GM18502 (cell line): Measurements from ENCODE around the gene CTDNEP1.

Source experiments
- ATAC-seq: cut with Tn5 transposase; IDR thresholded peaks from one replicate; pipeline ENCODE4 v1.9.1; 2021; ENCODE audit warnings: mild to moderate bottlenecking; ENCODE audit not compliant: unreplicated experiment, poor library complexity

CTDNEP1 gene

DNA sequence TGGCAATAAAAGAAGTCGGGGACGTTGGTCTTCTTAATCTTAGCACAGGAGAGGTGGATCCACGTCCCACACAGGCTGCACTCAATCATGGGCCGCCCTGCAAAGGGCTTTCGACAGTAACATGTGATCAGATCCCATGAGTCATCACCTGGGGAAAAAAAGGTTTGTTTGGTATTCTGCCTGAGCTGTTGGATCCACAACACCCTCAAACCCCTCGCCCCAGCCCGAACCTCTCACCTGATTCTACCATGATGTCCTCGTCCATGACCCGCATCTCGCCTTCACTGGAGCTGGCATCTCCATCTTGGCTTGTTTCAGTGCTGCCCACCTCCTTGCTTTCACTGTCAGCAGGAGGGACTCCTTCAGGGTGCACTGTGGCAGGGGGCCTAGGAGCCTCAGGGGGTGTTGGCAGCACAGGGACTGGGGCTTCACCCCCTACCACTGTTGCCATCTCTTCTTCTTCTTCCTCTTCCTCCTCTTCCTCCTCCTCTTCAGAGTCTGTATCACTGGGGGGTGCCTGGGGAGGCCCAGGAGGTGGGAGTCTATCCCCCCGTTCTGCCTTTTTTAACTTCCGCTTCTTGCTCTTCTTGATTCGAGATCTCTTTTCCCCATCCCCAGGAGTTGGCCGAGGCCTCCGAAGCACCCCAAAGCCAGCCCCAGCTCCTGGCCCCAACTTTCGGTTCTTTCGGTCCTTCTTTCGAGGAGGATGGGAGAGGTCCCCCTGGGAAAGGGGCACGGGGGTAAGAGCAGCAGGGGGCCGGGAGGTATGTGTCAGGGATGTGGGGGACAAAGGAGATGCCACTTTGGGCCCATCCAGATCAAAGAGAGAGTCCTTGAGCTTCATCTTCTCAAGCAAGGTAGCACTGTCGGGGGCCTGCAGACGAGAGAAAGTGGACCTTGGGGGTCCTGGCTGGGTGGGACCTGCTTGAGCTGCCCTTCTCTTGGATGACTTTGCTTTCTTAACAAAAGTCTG, 15.6 kb downstream of the CTDNEP1 start:
- ATAC-seq = no peak

DNA sequence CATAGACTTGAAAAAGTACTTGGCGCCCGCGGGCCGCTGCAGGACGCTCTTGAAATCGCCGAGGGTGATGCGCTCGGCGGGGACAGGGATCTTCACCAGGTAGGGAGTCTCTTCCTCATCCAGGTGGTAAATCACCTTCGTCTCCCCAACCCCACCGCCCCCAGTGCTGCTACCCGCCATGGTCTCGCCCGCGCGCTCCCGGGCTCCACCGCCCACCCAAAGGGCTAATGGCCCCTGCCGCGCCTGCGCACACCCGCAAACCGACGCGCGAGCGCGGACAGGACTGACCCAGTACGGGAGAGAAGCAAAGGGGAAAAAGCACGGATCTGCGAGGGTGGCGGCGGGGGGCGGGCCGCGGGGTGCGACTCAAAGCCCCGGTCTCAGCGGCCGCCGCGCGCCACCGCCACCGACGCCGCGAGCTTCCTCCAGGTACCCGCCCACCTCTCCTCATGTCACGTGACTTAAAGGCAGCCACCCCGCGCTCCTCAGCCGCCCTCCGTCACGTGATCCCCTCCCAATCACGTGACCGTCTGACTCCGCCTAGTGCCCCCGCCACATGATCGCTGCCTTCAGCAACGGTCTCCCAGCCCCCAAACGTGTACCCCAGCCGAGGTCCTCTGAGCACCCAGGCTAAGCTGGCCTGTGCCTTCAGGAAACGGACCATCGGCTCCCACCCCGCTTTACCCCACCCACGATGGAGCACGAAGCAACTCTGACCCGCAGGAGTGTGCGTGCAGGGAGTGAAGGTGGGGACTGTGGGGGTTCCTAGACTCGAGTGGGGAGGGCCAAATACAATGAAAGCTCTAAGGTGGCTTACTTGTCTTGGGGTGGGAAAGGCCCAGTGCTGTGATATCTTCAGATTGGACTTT, 17.2 kb downstream of the CTDNEP1 start, which contains the start of gene DVL2:
TSS of gene DVL2 (minus strand) at position 435 of the 869 bp plus-strand sequence. CDS start at position 180, 255 bp downstream.
- ATAC-seq = peak; percentile 51

DNA sequence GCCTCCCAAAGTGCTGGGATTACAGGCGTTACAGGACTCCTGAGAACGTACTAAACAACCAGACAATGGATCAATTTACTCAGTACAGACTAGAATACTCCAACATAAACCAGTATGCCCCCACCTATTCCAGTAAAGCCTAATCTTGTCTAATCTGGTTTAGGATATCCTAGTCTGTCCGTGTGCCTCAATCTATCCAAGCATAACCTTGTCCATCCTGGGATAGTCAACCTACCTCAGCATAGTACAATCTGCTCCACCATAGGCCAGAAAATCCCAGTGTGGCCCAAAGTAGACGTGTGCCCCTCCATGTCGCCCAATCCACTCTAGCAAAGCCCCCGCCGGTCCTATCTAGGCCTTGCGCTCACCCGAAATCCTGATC, 17.8 kb downstream of the CTDNEP1 start:
- ATAC-seq = no peak

DNA sequence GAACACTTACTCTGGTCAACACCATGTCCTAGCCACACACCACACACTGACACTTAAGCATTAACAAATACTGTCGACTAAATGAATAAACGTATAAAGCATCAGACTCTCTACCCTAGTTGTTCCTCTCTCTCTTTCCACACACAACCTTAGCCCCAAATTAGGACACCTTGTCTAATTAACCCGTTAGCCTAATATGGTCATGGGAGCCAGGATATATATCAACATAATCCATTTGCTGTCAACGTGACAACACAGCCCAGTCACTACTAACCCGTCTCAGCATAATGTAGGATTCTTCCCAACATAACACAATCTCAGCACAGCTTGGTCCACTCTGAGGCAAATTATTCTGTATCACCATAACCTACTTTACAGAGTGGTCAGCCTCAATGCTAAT, 19.4 kb downstream of the CTDNEP1 start:
- ATAC-seq = no peak

DNA sequence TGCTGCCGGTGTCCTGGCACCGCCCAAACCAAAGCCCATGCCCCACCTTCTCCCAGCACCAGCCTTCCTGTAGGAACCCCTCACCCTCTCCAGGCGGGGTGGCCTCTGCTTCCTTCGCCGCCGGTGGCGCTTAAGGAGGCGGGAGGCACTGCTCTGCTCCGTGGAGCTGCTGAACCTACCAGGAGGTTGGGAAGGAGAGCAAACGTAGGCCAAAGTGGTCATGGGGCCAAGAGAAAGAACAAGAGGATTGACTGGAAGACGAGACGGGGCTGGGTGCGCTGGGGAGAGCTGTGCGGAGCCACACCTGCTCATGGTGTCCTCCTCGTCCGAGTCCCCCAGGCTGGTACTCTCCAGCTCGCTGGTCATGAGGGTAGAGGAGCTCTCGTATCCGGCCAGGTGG, 22.0 kb downstream of the CTDNEP1 start:
- ATAC-seq = no peak

DNA sequence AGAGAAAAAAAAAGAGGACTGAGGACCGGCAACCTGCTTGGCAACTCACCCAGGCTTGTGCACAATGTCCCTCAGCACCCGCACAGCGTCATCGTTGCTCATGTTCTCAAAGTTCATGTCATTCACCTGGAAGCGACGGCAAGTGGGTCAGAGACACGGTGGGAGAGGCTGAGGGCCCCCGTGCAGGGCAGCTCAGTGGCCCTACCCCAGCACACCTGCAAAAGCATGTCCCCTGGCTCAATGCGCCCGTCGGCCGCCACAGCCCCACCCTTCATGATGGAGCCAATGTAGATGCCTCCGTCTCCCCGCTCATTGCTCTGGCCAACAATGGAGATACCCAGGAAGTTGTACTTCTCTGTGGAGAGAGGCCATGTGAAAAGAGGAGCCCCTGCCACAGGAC, 22.6 kb downstream of the CTDNEP1 start:
- no peak for ATAC-seq

DNA sequence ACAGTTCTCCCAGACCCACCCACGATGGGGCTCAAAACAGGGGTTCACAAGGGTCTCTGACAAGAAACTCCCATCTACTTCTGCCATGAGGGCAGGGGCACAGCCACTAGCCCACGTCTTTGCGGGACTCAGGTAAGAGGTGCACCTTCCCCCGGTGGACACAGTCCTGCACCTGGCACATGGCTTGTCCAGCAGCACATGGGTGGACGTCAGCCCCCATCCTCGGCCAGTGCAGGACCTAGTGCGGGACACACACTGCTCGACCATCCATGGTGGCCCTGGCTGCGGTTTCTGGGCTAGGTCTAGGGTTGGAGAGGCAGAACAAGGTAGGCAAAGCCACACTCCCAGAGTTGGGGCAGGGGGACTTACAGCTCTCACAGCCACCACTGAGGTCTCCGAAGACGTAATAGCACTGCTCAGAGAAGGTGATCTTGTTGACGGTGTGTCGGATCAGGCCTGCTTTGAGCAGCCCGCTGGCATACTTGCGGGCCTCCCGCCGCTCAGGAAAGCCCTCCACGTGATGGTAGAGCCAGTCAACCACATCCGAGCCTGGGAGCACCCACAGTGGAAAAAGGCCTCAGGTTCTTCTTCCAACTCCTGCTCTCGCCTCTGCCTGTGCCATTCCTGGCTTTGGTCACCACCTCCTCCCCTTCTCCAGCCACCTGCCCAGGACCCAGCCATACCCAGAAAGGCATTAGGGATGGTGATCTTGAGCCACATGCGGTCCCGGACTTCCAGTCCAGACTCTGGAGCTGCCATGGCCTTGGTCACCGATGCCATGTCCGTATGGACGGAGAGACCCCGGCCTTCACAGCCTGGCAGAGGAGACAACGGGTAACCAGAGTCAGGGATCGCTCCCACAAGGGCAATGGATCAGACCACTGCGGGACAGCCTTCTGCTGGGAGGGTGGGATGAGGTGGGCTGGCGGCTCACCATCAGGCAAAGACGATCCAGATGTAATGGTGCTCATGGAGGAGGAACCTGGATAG, 24.5 kb downstream of the CTDNEP1 start:
- no peak for ATAC-seq

DNA sequence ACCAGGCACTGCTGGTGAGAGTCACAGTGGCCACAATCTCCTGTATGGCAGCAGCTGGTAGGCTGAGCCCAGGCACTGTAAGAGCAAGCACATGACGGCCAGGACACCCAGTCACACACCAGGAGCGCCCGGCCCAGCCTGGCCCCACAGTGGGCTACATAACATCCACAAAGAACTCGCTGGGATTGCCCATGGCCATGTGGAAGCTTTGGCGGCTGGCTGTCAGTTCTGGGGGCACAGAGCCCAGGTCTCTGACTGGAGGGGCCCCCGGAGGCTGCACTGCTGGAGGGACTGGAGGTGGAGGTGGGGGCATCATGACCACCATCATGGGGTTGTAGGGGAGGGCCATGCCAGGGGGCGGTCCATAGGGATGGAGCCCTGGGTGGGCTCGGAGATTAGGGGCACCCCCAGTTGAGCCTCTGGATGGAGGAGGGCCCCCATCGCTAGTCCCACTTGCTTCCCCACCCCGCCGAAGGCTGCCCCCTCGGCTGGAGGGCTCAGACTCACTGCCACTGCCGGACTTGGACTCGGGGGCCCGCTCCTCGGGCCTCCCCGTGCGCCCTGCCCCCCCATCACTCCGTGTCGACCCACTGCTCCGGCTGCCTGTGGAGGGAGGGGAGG, 25.7 kb downstream of the CTDNEP1 start:
- no peak for ATAC-seq

DNA sequence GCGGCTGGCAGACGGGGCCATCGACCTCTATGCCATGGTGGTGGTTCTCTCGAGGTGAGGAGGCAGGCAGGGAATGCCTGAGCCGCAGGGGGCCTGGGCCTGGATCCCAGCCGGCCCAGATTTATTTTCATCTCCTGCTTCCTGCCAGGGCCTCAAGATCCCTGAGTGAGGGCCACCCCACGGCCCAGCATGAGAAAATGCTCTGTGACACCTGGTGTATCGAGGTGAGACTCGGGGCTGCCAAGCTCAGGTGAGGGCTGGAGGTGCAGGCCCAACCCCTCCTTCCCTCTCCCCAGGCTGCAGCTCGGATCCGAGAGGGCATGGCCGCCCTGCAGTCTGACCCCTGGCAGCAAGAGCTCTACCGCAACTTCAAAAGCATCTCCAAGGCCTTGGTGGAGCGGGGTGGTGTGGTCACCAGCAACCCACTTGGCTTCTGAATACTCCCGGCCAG, 26.8 kb downstream of the CTDNEP1 start:
- ATAC-seq = no peak

DNA sequence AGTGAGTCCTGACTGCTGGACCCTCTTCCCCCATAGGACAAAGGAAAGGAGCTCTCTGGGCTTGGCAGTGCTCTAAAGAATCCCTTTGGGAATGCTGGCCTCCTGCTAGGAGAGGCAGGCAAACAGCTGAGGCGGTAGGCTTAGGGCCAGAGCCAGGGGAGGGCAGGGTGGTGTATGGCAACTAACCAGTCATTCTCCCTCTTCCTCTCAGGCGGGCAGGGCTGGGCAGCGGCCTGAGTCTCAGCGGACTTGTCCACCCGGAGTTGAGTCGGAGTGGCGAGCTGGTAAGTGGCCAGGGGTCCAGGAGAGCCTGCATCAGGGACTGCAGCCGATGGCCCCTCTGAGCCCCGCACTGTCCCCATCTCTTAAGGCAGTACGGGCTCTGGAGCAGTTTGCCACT, 27.4 kb downstream of the CTDNEP1 start:
- no peak for ATAC-seq

DNA sequence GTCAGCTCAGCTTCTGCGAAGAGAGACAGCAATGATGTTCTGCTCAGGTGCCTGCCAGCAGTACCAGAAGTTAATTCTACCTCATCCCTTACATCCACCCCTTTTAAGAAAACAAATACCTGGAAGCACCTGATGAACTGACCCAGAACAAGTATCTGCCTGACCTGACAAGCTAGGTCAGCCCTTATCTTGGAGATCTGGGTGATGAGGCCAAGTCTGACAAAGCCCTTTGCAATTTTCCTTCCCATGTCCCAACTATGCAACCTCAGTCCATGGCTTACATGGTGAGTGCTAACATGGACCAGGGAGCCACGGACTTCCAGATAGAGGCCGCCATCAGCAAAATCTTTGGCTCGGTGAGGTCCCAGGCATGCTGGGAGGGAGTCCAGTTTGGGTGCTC, 28.2 kb downstream of the CTDNEP1 start:
- no peak for ATAC-seq

DNA sequence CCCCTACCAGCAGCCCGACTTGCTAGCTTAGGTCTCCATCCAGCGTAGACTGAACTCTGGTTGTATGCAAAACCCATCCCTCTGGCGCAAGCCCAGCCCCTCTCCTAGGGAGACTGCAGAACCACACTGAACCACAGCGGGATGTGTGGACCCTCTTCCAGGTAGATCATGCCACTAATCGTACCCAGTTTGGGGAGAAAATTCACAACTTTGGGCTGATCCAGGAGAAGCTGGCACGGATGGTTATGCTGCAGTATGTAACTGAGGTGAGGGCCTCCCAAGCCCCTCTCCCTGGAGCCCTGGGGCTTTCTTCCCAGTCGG, 28.6 kb downstream of the CTDNEP1 start:
- no peak for ATAC-seq

DNA sequence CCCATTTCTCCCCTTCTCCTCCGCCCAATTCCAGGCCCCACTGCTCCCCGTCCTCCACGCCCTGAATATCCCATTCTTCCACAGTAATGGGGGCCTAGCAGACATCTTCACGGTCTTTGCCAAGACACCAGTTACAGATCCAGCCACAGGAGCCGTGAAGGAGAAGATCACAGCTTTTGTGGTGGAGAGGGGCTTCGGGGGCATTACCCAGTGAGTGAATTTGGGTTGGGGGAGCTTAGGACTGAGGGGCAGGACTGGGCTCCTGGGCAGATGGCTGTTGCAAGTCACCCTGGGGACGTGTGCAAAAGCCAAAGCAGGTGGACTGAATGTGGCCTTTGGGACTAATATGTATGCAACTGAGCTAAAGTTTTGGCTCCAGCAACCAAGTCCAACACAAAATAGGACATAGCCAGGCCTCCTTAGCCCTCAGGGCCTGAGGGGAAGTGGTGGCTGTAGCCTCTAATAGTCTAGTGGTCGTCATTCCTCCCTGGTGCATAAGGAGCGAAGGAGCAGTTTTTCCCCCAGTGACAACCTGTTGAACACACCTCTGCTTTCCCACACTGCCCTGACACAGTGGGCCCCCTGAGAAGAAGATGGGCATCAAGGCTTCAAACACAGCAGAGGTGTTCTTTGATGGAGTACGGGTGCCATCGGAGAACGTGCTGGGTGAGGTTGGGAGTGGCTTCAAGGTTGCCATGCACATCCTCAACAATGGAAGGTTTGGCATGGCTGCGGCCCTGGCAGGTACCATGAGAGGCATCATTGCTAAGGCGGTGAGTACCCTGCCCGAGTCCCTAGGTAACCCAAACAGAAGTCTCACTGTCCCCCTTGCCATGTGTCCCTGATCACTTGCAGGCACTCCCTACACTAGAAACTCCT, 29.2 kb downstream of the CTDNEP1 start:
- no peak for ATAC-seq

DNA sequence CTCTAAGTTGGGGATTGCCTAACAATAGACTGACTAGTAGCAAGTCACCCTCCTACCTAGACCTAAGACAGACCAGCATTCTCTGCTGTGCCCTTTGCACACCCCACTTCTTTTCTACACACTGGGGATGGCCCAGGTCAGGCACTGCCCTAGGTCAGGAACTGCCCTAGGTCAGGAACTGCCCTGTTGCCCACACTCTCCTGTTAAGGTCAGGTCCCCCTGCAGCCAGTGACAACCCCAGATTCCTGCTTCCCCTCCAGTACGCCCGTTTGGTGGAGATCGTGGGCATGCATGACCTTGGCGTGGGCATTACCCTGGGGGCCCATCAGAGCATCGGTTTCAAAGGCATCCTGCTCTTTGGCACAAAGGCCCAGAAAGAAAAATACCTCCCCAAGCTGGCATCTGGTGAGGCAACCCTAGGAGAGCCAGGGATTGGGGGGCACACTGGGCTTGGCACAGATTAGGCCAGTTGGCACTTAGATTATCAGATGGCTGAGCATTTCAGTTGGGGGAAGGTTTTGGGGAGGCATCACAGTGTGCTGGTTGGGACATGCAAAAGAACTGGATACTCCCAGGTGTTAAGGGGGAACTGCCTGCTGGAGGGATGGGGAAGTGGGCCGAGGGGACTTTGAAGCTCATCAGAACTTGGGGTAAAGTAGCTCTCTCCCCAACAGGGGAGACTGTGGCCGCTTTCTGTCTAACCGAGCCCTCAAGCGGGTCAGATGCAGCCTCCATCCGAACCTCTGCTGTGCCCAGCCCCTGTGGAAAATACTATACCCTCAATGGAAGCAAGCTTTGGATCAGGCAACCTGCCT, 30.0 kb downstream of the CTDNEP1 start:
- no peak for ATAC-seq

DNA sequence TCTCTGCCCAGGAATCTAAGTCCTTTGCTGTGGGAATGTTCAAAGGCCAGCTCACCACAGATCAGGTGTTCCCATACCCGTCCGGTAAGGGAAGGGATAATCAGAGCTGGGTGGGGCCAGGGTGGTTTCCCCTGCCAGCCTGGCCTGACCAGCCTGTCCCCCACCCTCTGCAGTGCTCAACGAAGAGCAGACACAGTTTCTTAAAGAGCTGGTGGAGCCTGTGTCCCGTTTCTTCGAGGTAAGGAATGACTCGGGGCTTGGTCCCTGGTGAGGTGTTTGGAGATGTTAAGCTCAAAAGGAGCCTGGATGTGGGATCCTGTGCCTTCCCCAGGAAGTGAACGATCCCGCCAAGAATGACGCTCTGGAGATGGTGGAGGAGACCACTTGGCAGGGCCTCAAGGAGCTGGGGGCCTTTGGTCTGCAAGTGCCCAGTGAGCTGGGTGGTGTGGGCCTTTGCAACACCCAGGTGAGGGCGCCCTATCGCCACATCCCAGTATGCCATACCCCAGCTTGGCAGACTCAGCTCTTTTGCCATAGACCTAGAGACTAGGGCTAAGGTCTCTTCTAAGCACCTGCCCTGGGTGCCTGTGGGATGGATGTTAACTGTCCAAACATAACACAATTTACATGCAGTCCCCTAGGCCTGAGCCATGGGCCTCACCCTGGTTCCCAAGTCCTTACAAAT, 30.8 kb downstream of the CTDNEP1 start:
- ATAC-seq = no peak

DNA sequence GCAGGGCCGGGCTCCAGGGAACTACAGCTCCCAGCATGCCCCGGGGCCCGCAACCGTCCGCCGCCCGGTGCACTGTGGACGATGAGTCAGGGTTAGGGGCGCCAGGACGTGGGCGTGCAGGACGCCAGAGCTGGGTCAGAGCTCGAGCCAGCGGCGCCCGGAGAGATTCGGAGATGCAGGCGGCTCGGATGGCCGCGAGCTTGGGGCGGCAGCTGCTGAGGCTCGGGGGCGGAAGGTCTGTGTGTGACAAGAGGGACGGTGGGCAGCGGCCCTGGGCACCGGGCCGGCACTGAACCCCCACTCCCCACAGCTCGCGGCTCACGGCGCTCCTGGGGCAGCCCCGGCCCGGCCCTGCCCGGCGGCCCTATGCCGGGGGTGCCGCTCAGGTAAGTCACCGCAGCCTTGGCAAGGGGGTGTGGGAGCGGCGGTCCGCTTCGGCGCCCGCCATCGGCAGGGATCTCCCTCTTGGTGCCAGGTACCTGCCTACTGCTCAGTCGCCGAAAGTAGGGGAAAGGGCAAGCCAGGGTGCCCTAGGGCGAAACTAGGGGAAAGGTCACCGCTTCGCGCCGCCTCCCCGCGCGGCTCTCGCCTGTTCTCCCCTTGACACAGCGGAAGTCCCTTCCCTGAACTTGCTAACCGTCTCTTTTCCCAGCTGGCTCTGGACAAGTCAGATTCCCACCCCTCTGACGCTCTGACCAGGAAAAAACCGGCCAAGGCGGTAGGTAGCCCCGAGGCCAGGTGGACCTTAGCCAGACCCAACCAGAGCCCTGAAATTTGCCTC, 31.5 kb downstream of the CTDNEP1 start, which contains the start of the genes ACADVL and DLG4:
TSS of gene ACADVL (plus strand) at position 127 of the 781 bp plus-strand sequence. CDS start at position 174, 47 bp downstream.
TSS of gene DLG4 (minus strand) at position 25 of the 781 bp plus-strand sequence.
- ATAC-seq = peak; percentile 63
